HepG2 (cell line): ENCODE measurements around the gene CIITA. TPM values are rescaled to one million over a fixed set of nuclear protein-coding genes. Genes with fewer than 3 reads are reported as not detected.
A peak's percentile ranks its signal among the peaks of the same experiment; 100 is the strongest.

Experiments
- ARID3A ChIP-seq: IDR thresholded peaks from 2 replicates; pipeline ENCODE4 v1.6.1; 2012; ENCODE audit warnings: low read depth, low read length, improper control_type of control experiment
- CCAR2 ChIP-seq: fragments of 200-400 bp; formaldehyde crosslinking; optimal IDR thresholded peaks from 2 replicates; pipeline ENCODE3; 2018; ENCODE audit warnings: low read depth, mild to moderate bottlenecking, low read length, moderate library complexity
- DPF2 ChIP-seq: sonication (generic); formaldehyde crosslinking; IDR thresholded peaks from 2 replicates; pipeline ENCODE4 v1.4.0; 2020; ENCODE audit warnings: mild to moderate bottlenecking, low read depth, missing genetic modification reagents, borderline replicate concordance
- HDAC1 ChIP-seq: sonication (generic); formaldehyde crosslinking; IDR thresholded peaks from 2 replicates; pipeline ENCODE4 v1.5.1; 2020; ENCODE audit warnings: mild to moderate bottlenecking, missing genetic modification reagents
- HNRNPK ChIP-seq: fragments of 200-400 bp; formaldehyde crosslinking; IDR thresholded peaks from 2 replicates; pipeline ENCODE4 v1.6.1; 2018; ENCODE audit warnings: low read length, low read depth, moderate library complexity, mild to moderate bottlenecking; ENCODE audit not compliant: poor library complexity, severe bottlenecking
- ONECUT2 ChIP-seq: sonication (generic); formaldehyde crosslinking; IDR thresholded peaks from 2 replicates; pipeline ENCODE4 v1.4.0; 2020; ENCODE audit warnings: missing genetic modification reagents
- POLR2A ChIP-seq, 2 experiments: IDR thresholded peaks; 2 replicates each; pipeline ENCODE4 v1.6.1; 2011; ENCODE audit warnings: low read depth in 2 of 2, low read length in 2 of 2, mild to moderate bottlenecking in 1 of 2, moderate library complexity in 1 of 2; ENCODE audit not compliant: insufficient read depth in 1 of 2
- RBFOX2 ChIP-seq: fragments of 200-400 bp; formaldehyde crosslinking; IDR thresholded peaks from 2 replicates; pipeline ENCODE4 v1.6.1; 2017; ENCODE audit warnings: low read depth, mild to moderate bottlenecking, low read length
- SETDB1 ChIP-seq: sonication (generic); formaldehyde crosslinking; IDR thresholded peaks from 2 replicates; pipeline ENCODE4 v1.5.1; 2020; ENCODE audit warnings: missing genetic modification reagents, mild to moderate bottlenecking, borderline replicate concordance
- SPEN ChIP-seq: sonication (generic); formaldehyde crosslinking; IDR thresholded peaks from 2 replicates; pipeline ENCODE4 v1.5.1; 2020; ENCODE audit warnings: low read depth, mild to moderate bottlenecking, missing genetic modification reagents
- TCF12 ChIP-seq, 2 experiments: fragments of 450-650 bp in 1 of 2; sonication (generic) in 1 of 2; formaldehyde crosslinking in 1 of 2; IDR thresholded peaks; 2 replicates each; pipeline versions ENCODE4 v1.6.1 to v1.8.0; 2017 to 2022; ENCODE audit warnings: antibody characterized with exemption in 1 of 2, mild to moderate bottlenecking in 1 of 2, missing genetic modification reagents in 1 of 2, moderate library complexity in 1 of 2
- TFE3 ChIP-seq: IDR thresholded peaks from 2 replicates; pipeline ENCODE4 v1.6.1; 2016
- THAP9 ChIP-seq: sonication (generic); formaldehyde crosslinking; IDR thresholded peaks from 2 replicates; pipeline ENCODE4; 2020; ENCODE audit warnings: missing genetic modification reagents, mild to moderate bottlenecking, borderline replicate concordance
- ZFP36L1 ChIP-seq: sonication (generic); formaldehyde crosslinking; IDR thresholded peaks from 2 replicates; pipeline ENCODE4 v1.8.0; 2022; ENCODE audit warnings: mild to moderate bottlenecking, missing genetic modification reagents, moderate library complexity
- ZNF282 ChIP-seq: fragments of 450-650 bp; IDR thresholded peaks from 2 replicates; pipeline ENCODE4 v1.6.1; 2018; ENCODE audit not compliant: partially characterized antibody
- ZNF292 ChIP-seq: sonication (generic); formaldehyde crosslinking; IDR thresholded peaks from 2 replicates; pipeline ENCODE4 v1.8.1; 2022; ENCODE audit warnings: mild to moderate bottlenecking, low read depth, missing genetic modification reagents, borderline replicate concordance
- ZNF331 ChIP-seq: sonication (generic); formaldehyde crosslinking; IDR thresholded peaks from 2 replicates; pipeline ENCODE4 v1.4.0; 2020; ENCODE audit warnings: missing genetic modification reagents
- ZNF766 ChIP-seq: sonication (generic); formaldehyde crosslinking; IDR thresholded peaks from 2 replicates; pipeline ENCODE4 v1.5.0; 2020; ENCODE audit warnings: missing genetic modification reagents, borderline replicate concordance
- ZNF776 ChIP-seq: sonication (generic); formaldehyde crosslinking; IDR thresholded peaks from 2 replicates; pipeline ENCODE4 v1.4.0; 2020; ENCODE audit warnings: mild to moderate bottlenecking, missing genetic modification reagents
- ZNF788 ChIP-seq: sonication (generic); formaldehyde crosslinking; IDR thresholded peaks from 2 replicates; pipeline ENCODE4 v1.5.0; 2020; ENCODE audit warnings: mild to moderate bottlenecking, missing genetic modification reagents, borderline replicate concordance
- polyA plus RNA-seq, 8 experiments: library from polyadenylated mRNA; depleted of rRNA in 3 of 8; stranded (reverse) in 7 of 8; unstranded in 1 of 8; fragments of >200 nt; fragmentation: Illumina TruSeq in 4 of 8; extraction: Trizol in 4 of 8; gene quantifications; 2 replicates each; pipeline versions ENCODE4 v1.2.1 to v1.2.3, GENCODE V29; 2011 to 2016; ENCODE audit warnings: low read depth in 4 of 8, missing spikeins in 1 of 8, mixed read lengths in 1 of 8; ENCODE audit not compliant: insufficient read depth in 1 of 8
- total RNA-seq, 5 experiments: library from RNA; depleted of rRNA; stranded (reverse); fragments of >200 nt; fragmentation: Illumina TruSeq; extraction: Trizol; gene quantifications; 2 replicates each; pipeline ENCODE4 v1.2.3, GENCODE V29; 2016; ENCODE audit warnings: low read depth in 1 of 5
- TF ChIP-seq, protein P1 (sequence below), 2 experiments: fragments of 450-650 bp in 1 of 2; sonication (generic) in 1 of 2; formaldehyde crosslinking; IDR thresholded peaks; 2 replicates each; pipeline versions ENCODE4 v1.5.0 to v1.8.0; 2020 to 2022; ENCODE audit warnings: mild to moderate bottlenecking in 1 of 2, missing genetic modification reagents in 1 of 2

CIITA gene
- total and polyA plus RNA-seq, 2 of the 13 experiments (the other 11 are each of a cell fraction or from before 2014, with no cell fraction given) = 0.08 to 0.09 TPM

DNA sequence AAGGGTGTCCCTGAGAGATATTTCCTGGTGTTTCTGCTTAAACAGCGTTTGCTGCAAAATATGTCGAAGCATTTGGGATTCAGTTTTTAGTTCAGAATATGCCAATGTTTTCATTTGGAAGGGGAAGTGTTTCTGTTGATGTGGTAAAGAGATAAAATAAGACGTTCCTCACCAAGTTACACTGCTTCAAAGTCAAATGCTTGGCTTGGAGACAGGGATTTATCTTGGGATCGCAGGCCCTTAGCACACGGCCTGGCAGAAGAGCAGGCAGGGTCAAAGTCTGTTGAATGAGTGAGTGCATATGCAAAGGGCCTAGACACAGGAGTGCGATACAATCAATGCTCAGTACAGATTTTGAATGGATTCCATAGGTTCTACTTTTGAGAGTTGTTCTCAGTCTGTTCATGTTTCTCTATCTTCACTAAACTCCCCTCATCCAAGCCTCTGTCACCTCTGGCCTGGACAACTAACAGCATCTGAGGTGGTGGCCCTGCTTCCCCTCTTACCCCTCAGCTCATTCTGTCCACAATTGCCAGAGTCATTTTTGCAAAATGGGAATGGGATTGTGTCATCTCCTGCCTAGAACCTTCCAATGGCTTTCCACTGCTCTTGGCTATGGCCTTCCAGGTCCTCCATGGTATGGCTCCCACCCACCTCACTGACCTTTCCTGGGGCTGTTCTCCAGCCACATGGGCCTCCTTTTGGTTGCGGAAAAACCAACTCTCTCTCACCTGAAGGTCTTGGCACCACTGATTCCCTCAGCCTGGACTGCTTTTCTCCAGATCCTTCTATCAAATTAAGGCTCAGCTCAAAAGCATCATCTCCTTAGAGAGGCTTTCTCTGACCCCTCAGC lies 62.0 kb downstream of the CIITA start (continued):
- TF ChIP-seq, protein P1, sequence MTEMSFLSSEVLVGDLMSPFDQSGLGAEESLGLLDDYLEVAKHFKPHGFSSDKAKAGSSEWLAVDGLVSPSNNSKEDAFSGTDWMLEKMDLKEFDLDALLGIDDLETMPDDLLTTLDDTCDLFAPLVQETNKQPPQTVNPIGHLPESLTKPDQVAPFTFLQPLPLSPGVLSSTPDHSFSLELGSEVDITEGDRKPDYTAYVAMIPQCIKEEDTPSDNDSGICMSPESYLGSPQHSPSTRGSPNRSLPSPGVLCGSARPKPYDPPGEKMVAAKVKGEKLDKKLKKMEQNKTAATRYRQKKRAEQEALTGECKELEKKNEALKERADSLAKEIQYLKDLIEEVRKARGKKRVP (CRISPR knock-in tag; IDR thresholded peaks at IDR 0.05) = no peak
- TF ChIP-seq ZFP36L1 (0 out of 2 replicates have a peak, but pooled peaks have one; percentile 56), ZNF766 (no peak), RBFOX2 (no peak), THAP9 (0 out of 2 replicates have a peak, but pooled peaks have one; percentile 5), ZNF282 (no peak), HNRNPK (no peak), SPEN (CRISPR knock-in tag) (peak; percentile 53; the same call in 1 of the 2 replicates), ZNF331 (CRISPR knock-in tag) (0 out of 2 replicates have a peak, but pooled peaks have one; percentile 16), CCAR2 (no peak), TFE3 (0 out of 2 replicates have a peak, but pooled peaks have one; percentile 26), POLR2A (IDR thresholded peaks at IDR 0.05; ENCODE audit: insufficient read depth in 1 of 2, low read depth in 2 of 2, low read length in 2 of 2) (peak in 1 of 2 experiments; percentile 40; a peak in 1 of 4 replicates), ARID3A (no peak), DPF2 (CRISPR knock-in tag) (peak; percentile 50; the same call in 1 of the 2 replicates), HDAC1 (CRISPR knock-in tag) (0 out of 2 replicates have a peak, but pooled peaks have one; percentile 35), ZNF776 (CRISPR knock-in tag) (0 out of 2 replicates have a peak, but pooled peaks have one; percentile 15), TCF12 (IDR thresholded peaks at IDR 0.05) (no peak), TCF12 (CRISPR knock-in tag; IDR thresholded peaks at IDR 0.05) (no peak), ZNF292 (CRISPR knock-in tag) (0 out of 2 replicates have a peak, but pooled peaks have one; percentile 23), ZNF788 (CRISPR knock-in tag) (peak; percentile 41; the same call in 1 of the 2 replicates), SETDB1 (CRISPR knock-in tag) (no peak), ONECUT2 (0 out of 2 replicates have a peak, but pooled peaks have one; percentile 10)
